GM19467 (cell line): ENCODE measurements around the gene GPS1.

Experiments used
- ATAC-seq: cut with Tn5 transposase; IDR thresholded peaks from one replicate; pipeline ENCODE4 v1.9.1; 2021; ENCODE audit warnings: mild to moderate bottlenecking, moderate library complexity; ENCODE audit not compliant: unreplicated experiment

The GPS1 gene

GRCh38 chr17:82098939-82099763 lies 47.5 kb downstream of the GPS1 start:
- ATAC-seq = peak; percentile 8

DNA sequence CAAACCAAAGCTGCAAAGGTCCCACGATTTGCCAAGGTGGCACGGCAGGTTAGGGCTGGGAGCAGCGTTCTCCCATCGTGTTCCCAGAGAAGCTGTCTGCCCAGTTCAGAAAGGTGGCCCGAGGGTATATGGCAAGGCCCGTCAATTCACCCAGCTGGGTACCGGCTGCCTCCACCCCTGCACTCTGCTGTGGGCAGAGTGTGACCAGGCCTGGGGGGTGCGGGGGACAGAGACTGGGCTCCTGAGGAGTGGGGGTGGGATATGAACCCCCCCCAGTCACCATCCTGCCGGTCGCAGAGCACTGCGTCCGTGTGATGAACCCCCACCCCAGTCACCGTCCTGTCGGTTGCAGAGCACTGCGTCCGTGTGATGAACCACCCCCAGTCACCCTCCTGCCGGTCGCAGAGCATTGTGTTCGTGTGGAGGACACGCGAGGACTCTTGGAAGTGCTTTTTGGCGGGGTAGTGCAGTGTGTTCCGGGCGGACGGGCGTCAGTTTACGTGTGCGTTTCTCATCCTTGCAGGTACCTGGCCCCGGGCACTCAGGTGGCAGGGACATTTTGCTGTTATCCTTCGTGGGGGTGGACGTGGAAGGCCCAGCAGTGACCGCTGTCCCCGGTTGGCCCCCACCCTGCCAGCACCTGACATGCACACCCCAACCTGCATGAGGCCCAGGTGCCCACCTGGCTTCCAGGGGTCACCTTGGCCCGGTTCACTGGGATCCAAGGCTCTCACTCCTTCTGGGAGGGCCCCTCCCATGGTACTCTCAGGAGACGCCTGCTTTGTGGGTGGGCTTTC lies 49.0 kb downstream of the GPS1 start:
- no peak for ATAC-seq

DNA sequence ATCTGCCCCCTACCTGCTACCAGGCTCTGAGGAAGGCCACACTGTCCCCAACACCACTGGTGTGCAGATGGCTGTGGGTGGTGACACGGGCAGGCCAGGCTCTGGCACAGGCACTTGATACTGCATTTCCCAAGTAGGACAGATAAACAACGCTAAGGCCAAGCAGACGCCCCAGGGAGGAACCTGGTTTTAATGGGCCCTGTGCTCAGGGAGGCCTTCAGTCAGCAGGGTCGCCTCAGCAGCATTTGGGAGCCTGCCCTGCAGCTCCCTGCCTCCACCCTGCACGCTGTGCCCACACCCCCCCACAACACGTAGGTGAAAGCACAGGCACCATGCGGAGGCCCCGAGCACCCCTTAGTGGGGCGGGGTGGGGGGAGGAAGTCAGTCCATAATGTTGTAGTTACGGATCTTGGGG lies 49.6 kb downstream of the GPS1 start:
- no peak for ATAC-seq

GRCh38 chr17:82101767-82102679 lies 50.3 kb downstream of the GPS1 start:
- ATAC-seq = no peak

GRCh38 chr17:82103553-82104451 lies 52.1 kb downstream of the GPS1 start:
- ATAC-seq = no peak

DNA sequence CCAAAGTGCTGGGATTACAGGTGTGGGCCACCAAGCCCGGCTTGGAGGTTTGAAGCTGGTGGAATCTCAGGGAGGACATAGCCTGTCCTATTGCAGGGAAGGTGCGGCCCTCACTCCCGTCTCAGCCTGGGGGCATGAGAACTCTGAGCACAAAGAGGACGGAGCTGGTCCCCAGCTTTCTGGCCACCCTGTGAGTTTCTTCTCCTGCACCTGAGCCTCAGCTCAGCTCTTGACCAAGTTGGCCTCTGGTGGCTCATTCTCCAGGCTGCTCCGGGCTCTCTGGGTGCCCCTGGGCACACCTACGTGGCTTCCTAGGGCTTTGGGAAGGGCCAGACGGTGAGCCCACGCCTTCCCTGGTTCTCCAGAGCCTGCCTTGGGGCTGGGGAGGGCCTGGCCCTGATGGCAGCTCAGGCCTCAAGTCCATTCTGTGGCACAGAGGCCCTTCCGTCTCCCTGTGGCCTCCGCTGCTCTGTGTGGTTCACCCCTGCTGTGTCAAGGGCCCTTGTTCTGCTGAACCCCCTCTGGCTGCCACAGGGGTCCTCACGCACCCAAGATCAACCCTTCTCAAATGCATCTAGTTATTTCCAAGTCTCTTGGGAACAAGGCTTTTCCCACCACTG lies 53.2 kb downstream of the GPS1 start:
- ATAC-seq = no peak

DNA sequence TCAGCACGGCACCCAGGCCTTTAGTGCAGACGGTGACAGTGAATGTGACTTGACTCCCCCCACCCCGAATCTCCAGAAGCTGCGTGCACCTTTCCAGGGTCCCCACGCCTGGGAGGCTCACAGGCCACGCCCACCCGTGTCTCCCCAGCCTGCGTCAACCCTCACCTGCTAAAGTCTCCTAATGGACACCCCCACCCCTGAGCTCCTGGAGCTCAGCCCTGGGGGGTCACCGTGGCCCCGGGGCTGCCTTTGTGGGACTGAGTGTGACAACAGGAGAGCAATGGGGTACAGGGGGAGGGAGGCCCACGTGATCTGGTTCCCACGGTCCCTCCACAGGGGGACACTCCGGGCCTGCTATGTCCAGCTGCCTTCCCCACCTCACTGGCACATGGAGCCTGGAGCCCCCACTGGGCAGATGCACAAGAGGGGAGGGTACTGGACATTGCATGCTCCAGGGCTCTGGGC lies 53.8 kb downstream of the GPS1 start:
- ATAC-seq = no peak

DNA sequence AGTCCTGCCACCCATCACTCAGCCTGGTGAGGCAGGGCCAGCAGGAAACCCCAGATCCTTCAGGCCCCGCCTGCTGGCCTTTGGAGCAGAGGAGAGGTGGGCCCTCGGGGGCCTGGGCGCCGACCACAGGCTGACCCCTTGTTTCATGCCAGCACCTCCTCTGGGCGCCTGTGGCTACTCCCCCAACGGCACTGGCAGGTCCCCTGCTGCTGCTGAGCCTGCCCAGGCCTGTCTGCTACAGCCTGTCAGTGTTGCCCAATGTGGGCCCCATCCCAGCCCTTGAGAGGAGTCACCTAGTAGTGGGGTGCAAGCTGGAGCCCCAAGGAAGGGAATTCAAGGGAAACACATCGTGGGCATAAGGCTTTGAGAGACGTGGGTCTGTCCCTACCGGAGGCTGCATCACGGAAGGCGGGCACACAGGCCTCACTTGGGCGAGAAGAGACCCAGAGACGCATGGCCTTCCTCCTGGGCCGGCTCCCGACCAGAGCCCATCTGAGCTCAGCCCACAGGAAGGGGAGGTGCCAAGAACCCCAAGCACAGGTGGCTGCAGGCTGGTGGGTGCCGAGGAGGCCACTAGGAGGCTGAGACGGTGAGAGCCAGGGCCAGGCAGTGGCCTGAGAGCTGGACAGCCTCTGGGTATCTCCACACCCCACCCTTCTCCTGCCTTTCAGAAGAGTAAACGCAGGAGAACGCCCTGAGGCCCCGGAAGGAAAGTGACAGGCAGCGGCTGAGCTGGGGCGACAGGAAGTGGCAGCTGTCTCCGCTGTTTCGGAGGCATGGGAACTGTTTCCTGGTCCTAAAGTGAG lies 54.4 kb downstream of the GPS1 start:
- ATAC-seq = peak; percentile 74

DNA sequence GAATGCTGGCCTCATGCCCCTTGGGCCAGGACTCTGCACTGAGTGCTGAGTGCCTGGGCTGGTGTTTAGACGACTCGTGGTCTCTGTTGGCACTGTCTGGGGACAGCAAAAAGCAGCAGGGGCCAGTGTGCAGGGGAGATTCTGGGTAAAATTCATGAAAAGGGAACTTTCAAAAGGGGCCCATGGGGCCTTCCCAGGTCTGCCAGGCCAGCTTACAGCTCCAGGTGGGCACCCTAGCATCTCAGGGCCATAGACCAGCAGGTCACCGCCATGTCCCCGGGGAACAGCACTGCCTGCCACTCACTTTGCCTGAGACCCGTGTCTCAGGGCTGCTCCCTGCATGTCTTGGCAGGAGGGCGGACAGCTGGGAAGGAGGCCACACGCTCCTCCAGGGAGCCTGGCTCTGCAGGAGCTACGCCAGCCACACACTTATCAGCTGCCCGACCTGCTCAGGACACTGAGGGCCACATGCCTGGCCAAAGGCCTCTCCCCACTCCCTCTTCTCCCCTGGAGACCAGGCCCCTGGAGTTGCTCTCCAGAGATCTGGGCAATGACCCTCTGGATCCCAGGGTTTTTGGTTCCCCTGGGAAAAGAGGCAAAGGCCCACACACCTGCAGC lies 55.1 kb downstream of the GPS1 start:
- ATAC-seq = peak; percentile 20
